ENCODE data around the gene PAX2.

PAX2 gene

DNA sequence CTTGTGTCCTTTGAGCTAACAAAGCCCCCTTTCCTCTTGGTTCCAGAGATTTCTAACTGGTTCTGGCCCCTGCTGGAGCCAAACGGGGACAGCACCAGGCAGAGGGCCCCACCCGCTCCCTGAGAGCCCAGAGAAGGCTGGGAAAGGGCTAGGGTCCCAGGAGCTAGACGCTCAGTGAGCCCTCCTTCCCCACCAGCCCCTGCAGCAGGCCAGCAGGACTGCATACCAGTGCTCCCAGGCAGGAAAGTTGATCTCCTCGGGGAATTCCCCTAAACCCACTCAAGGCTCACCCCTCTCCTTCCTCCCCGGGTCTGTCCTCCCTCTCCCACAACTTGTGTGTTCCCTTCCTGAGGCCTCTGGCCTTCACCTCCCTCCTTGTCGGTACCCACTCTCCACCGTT is 47.7 kb downstream of the PAX2 start:
- no peak for DNase-seq

DNA sequence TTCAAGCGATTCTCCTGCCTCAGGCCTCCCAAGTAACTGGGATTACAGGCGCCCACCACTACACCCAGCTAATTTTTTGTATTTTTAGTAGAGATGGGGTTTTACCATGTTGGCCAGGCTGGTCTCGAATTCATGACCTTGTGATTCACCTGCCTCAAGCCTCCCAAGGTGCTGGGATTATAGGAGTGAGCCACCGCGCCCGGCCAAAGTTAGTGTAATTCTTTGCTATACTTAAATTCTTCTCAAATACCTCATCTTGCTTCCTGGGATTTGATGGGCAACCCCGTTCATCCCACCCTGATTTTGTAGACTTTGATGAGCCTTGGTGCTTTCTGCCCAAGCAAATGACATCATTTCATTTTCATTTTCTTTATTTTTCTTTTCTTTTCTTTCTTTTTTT is 54.5 kb downstream of the PAX2 start:
- DNase-seq = no peak

DNA sequence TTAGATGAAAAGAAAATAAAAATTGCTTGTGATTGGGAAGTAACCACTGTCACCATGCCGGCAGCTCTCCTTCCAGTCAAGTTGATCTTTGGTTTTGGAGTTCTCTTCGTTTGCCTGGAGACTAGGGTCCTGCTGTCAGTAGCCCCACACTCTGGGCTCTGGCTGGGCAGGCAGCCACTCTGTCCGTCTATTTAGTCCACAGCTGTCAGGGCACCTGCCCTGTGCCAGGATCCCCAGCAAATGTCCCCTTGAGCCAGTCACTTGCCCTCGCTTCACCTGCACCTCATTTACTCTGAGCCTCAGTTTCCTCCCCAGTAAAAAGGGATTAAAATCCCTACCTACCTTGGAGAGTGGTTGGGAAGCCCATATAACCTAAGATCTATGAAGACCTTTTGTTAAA is 55.5 kb downstream of the PAX2 start:
- no peak for DNase-seq

DNA sequence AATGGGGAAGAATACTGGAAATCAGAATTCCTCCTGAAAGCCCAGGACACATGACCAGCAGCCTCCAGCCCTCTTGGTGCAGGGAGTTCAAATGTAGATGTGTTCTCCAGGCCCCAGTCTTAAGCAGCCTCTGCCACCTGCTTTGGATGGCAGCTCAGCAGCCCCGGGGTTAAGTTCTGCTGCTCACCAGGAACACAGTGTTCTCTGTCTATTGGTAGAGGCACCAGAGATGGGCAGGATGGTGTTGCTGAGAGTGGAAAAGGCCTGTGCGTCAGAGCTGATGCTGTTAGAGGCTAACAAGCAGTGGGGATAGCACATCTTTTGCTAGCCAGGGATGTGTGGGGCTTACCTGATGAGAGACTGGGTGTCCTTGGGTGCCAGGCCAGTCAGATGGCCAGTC is 56.8 kb downstream of the PAX2 start:
- DNase-seq = no peak

DNA sequence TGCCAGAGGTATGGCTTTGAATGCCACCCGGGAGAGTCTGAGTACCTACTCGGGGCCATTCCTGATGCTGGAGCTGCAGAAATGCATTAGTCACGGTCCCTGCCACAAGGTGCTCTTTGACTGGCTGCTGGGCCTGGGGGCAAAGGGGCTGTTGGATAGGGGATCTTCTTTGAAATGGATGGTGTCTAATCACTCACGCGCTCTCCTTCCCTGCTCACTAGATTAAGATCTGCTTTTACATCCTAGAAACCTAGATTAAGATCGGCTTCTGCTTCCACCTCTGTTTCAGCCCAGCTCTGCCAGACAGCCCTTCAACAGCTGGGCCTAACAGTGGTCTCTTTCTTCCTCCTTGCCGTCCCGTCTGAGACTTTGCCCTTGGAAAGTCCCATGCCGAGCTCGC is 57.2 kb downstream of the PAX2 start:
- DNase-seq = no peak

DNA sequence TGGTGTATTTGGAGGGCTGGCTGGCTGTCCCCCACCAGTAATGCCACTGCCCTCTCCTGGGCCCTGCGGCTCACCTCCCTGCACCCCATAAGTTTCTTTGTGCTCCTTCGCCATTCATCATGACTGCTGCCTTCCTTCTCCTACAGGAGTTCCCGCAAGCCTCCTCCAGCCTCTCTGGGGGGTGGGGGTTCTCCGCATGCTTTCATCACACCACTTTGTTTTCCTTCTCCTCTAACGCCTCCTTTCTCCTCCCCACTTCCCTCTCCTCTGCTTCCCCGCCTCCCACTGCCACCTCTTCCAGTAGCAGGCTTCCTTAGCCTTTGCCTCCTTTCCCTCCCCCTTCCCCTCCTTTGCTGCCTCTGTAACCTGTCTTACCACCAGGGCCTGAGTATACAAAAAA is 58.1 kb downstream of the PAX2 start:
- DNase-seq = no peak

DNA sequence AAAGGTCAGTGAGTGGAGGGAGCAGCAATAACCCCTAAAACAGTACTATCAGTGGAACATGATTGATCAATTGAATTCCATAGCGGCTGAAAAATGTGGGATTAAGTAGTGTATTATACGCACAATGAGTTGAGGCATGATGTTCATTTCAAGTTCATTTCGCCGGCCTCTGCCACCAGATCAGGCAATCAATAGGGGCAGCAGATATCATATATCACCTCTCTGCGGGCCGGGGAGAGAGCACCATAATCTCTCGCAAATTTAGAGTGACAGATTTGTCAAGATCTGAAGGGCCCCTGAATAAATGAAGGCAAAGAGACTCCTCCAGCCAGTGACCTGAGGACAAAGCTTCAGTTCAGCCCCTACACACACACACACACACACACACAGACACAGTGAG is 58.5 kb downstream of the PAX2 start:
- DNase-seq = no peak

DNA sequence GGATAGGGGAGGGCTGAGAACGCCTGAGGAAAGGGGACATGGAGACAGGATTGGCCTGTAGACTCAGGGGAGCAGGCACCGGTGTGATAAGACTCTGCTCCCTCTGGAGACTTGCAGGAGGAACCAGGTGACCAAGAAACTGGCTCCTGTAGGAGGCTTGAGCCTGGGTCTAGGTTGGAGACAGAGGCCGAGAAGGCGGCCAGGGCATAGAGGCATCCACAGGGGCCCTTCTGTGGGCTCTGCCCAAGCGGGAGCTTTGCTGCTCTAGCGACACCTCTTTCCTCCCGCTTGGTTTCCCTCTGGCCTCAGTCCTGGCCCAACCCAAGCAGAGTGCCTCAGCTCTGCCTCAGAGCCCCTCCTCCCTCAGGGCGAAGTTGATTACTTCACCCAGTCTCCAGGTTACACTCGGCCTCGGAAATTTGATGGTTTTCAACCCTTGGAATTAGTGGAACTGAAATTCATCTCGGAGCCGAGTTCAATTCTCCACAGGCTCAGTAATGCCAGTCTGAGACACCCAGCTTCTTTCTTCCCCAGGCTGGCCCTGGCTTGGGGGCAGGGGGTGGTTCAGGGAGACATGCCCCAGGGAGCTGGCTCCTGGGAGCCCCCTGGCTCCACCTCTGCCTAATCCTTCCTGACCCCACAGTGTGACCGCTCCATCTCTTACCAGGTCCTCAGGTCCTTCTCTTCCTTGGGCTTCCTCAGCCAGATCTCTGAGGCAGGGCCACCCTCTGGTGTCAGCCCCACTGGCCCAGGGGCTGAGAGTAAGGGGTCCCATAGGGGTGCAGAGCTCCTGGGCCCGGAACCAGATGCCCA is 60.4 kb downstream of the PAX2 start:
- DNase-seq = no peak

DNA sequence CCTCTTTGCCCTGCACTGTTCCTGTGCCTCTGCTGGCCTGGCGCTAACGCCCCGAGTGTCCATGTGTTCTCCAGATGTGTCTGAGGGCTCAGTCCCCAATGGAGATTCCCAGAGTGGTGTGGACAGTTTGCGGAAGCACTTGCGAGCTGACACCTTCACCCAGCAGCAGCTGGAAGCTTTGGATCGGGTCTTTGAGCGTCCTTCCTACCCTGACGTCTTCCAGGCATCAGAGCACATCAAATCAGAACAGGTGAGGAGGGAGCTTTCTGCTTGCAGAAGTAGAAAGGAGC is 60.9 kb downstream of the PAX2 start:
- no peak for DNase-seq

DNA sequence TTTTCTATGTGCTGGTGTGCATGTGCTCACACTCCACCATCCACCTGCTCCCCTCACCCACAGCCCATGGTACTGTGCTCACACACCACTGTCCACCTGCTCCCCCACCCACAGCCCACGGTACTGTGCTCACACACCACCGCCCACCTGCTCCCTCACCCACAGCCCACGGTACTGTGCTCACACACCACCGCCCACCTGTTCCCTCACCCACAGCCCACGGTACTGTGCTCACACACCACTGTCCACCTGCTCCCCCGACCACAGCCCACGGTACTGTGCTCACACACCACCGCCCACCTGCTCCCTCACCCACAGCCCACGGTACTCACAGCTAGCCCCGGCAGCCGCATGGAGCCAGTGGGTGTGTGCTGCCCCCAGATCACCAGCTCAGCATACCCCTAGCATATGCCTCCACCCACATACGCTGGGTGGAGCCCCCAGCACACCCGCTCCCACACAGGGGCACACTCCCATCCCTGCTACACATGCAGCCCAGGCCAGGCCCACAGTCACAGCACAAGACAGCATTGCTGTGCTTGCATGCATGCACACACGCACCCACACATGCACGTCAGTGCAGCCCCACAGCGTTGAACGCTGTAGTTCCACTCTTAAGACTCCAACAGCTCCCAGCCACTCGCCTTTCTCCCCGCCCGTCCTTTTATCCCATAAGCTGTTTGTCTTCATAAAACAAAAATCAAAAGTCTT is 62.0 kb downstream of the PAX2 start:
- no peak for DNase-seq

DNA sequence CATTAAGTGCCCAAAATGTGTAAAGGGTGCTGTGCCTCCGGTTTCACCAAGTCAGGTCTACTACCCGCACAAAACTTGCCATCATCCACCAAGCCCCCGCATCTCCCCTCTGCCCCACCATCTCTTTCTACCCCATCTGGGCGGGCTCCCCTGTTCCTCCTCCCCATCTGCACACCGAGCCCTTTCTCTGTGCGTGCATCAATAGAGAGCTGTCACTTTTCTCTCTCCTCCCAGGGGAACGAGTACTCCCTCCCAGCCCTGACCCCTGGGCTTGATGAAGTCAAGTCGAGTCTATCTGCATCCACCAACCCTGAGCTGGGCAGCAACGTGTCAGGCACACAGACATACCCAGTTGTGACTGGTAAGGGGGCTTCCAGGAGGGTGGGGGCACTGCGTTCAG is 63.5 kb downstream of the PAX2 start:
- no peak for DNase-seq

DNA sequence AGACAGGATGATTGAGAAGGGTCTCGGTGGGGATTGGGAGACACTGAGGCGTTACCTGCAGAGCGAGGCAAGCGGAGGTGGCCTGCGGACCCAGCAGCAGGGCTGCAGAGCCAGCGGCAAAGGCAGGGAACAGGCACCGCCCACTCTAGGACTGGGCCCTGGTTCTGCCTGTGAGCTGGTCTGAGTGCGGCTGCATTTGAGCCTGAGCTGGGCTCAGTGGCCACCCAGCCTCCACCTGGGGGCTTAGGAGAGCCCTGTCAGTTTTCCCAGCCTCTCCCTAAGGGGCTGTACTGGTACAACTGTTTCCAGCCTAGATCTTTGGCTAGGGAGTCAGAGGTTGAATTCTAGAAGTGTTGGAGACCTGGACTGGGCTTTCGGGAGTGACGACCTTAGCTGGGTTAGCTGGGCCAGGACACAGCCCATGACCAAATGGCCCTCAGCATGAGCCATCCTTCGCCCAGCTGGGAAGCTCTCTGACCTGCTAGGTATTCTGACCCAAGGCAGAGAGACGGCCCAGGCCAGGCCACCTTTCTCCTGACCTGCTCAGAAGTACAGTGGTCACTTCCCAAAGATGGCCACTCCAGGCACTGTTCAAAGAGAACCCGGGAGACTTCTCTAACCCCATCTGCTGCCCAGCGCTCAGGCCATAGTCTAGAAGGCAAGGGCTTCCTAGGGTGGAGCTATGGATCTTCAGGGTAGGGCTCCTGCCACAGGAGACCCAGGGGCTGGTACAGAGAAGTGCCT is 64.9 kb downstream of the PAX2 start:
- no peak for DNase-seq

DNA sequence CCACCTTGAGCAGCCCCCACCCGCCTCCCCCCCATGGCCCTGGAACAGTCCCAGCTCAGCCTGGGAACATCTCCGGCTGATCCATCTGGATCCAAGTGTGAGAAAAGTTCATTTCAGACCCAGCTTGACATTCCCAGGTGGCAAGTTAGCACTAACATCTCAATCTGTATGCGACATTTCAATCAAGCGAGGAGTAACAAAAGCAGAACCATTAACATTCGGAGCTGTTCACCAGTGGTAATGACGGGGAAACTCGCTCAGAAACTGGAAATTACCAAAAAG is 65.4 kb downstream of the PAX2 start:
- DNase-seq = no peak

DNA sequence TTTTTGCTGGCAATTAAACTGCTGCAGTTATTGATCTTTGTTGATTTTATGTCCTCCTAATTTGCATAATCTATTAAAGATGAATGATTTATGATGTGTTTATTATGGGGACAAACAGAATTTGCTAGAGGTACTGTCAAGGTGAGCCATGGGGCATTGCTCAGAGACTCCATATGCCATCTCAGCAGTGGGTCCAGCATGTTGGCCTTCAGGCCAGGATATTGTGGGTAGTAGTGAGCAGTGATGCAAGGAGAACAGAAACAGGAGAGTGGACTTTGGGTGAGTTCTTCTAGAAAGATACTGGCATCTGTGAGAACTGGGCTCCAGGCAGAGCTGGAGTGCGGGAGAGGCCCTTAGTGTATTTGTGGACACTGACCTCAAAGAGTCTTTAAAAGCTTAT is 65.9 kb downstream of the PAX2 start:
- DNase-seq = no peak

DNA sequence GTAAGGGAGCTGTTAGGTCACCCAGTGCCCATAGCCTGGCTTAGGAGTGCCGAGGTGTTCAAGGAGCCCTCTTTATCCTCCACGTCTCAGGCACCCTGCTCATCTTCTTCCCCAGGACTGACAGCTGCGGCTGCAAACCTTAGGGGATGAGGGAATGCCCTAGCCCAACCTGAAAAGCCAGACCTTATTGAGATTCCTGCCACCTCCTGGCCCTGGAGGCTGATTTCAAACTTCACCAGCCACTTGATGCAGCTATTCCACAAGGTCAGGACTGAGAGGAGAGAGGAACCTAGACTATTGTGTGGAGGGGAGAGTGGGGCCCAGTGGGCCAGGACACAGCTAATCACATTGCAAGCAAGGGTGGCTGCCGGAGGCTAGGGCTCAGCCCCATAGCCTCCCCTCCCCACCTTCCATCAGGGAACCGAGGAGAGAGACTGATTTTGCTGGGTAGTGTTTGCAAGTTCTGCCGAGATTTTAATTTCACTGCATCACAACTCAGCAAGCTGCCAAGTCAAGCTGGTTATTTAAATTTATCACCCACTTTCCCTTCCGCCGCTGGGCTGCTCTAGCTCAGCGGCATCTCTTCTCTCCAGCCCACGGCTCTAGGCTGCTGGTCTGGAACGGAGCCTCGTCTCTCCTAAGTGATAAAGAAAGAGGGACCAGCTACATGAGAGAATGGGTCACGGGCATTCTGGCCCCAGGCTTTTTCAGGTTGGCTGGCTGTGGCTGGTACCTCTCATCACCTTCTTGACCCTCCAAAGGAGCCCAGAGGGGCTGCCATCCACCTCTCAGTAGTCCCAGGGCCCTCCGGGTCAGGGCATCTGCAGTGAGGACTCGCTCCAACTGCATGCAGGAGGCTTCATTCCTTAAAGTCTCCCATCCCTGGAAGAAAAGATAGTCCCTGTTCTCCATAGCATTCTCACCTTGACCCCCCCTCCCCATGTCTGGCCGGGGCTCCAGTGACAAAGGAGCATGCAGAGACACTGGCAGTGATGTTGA is 66.7 kb downstream of the PAX2 start:
- DNase-seq = no peak

DNA sequence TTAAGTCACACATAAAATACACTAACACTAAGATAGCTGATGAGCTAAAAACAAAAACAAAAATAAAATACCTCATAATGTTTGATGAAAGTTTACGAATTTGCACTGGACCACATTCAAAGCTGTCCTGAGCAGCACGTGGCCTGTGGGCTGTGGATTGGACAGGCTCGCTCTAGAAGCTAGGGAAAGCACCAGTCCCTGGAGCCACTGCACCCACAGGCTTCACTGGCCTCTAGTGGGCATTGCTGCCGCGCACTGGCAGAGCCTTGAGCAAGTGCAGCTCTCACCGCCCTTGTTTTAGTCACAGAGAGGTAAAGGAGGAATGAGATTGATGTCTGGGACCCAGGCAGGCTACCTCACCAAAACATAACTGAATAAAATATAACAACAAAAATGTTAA is 67.6 kb downstream of the PAX2 start:
- DNase-seq = no peak

DNA sequence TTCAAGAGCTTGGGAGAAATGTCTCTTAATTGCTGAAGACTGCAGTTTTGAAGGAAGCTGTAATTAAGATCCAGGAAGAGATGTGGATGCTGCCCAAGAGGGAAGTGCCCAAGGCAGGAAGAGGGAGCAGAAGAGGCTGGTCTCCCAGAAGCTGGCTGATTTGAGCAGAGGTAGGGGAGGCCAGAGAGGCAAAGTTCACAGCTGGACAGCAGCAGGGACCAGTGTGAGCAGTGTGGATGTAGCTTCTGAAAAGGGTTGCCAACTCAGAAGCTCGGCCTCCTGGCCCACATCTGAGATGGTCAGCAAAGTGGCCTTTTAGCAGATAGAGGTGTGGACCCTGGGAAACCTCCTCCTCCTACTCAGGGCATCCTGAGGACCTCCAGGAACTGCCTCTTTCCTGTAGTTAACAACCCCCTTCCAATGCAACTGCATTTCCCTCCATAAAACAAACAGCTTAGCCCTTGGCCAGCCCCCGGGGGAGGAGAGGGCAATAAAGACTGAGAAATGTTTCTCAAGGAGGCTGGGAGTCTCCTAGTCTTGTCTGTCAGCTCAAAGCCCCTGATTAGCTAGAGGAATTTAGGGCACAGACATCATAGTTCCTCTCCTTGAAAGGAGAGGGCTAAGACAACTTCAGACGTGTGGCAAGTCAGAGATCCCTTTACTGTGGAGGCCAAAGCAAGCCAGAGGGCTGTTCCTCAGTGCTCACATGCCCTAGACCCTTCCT is 69.5 kb downstream of the PAX2 start:
- DNase-seq = no peak

DNA sequence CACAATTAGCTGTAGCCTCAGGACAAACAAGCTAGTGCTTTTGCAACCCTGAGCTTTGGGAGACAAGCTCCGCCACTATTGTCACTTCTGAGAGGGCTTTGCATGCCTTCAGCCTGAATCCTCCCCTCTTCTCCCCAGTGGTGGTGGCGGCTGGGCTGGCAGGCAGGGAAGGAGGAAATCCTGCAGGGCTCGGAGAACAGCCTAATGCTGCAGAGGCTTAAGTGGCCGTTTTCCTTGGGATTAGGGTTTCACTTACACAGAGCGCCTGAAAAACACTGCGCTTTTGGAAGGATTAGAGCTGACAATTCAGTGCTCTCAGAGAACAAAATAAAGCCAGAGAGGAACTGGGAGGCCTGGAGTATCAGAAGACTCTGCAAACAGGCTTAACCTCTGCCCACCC is 71.3 kb downstream of the PAX2 start:
- DNase-seq = no peak

DNA sequence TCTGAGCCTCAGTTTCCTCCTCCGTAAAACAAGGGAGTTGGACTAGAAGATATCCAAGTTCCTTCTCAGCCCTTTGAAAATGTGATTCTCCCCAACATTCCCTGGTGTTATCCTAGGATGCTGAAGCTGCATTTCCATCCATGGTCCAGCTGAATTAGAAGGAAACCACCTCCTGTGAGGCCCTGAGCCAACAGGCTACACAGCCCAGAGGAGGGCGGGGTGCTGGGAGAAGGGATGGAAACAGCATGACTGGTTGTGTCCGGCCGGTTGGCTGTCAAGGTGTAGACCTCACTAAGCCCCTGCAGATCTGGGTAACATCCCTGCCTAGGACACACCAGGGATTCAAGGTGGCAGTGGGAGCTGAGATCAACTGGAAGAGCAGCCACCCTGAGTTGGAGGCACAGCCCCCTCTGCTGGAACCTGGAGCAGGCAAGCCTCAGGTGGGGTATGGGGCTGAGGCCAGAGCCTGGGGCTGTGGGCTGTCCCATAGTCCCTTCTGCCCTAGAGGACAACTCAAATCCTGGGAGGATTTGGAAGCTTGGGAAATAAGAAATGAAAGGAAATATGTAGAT is 72.0 kb downstream of the PAX2 start:
- DNase-seq = no peak

DNA sequence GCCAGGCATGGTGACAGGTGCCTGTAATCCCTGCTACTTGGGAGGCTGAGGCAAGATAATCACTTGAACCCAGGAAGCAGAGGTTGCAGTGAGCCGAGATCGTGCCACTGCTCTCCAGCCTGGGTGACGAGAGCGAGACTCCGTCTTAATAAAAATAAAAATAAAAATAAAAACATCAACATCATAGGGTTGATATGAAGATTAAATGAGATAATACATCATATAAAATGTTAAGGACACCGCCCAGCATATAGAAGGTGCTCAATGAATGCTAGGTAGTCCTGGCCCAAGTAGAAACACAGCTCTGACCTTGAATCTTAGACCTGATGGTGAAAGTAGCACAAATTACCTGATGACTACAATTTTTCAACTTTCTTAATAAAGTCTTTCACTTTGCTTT is 74.0 kb downstream of the PAX2 start:
- DNase-seq = no peak

DNA sequence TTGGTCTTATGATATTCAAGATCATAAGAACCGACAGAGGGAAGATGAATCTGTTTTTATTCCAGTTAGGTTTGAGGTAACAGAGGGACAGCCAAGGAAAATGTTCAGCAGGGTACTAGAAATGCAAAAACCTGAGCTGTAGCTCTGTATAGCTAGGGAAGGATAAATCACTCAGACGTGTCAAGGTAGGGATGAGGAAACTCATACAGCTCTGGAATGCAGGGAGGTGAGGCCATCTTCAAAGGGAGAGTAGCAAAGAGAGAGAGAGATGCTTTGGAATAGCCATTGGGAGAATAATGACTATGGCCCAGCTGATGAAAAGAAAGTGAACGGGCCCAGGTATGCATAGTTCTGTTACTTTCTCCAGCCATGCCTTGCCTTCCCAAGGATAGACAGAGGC is 77.8 kb downstream of the PAX2 start:
- DNase-seq = no peak

DNA sequence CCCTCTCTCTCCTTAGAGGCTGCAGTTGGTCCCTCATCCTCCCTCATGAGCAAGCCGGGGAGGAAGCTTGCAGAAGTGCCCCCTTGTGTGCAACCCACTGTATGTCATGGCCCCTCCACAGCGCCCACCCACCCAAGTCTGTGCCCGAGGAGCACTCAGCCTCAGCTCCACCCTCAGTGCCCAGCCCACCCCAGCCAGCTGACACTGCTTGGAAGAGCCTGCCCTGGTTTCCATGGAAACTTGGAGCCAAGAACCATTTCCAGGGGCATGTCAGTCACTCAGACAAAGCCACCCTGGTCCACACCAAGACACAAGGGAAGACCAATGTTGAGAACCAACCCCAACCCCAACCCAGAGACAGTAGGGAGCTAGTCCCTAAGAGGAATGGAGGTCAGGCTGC is 79.5 kb downstream of the PAX2 start:
- no peak for DNase-seq
